ENCODE data around the gene GBF1. TPM values are rescaled to one million over a fixed set of nuclear protein-coding genes. Genes with fewer than 3 reads are reported as not detected.

GBF1 gene
- total and polyA plus RNA-seq, 5 donors, result 17.2 to 43.3 (median 36.4) TPM

DNA sequence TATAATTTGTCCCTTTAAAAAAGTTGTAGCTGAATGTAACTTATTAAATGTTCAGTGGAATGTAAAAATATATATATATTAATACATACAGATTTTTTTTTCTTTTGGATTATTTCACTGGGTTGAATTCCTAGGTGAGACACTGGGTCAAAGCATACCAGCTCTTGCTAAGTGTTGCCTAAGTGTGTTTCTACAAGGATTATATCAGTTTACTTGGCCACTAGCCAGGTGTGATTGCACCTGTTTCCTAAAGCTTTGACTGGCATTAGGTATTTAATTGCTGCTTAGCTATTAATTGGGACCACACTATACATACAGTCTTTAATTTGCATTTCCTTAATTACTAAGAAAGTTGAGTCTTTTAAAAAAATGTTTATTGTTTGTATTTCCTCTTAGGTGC lies 24.7 kb upstream of the GBF1 start:
- Histone ChIP-seq H3K4me1 (ENCODE audit: control insufficient read depth, insufficient read depth, low read length) (no peaks in the 10 kb centered on the region), H3K27ac (ENCODE audit: low read length) (no peak overlapping the region)

GRCh38 chr10:102222797-102223196 lies 22.5 kb upstream of the GBF1 start:
- H3K27me3 ChIP-seq (ENCODE audit: control insufficient read depth, insufficient read depth), result no peaks in the 10 kb centered on the region
- ATAC-seq (no peak), DNase-seq (no peak)
- intact Hi-C loops (cut with DNase I), result loop anchor here in 2 of 4 donors (10.0 kb wide), 2 partner anchors 48 to 68 kb away; partner anchors contain the start of gene NOLC1 (in 1 of the 2)
- no peak overlapping the region for H3K4me3 ChIP-seq (ENCODE audit: low read length)
- peaks cover 4% of the 10 kb centered on the region for H3K4me1 ChIP-seq (ENCODE audit: control insufficient read depth, insufficient read depth, low read length)
- H3K27ac ChIP-seq (ENCODE audit: low read length), result no peak overlapping the region
- no peaks in the 10 kb centered on the region for H3K9me3 ChIP-seq (ENCODE audit: control insufficient read depth, low read length)
- 84% methylated on average over 5 of the region's 5 CpGs for WGBS

More for the DNA sequence above, 24.7 kb upstream of the GBF1 start:
- intact Hi-C loops (cut with DNase I), result loop anchor here in 2 of 4 donors (10.0 kb wide), 2 partner anchors 46 to 66 kb away; partner anchors contain the start of gene NOLC1 (in 1 of the 2)
- Histone ChIP-seq H3K9me3 (ENCODE audit: control insufficient read depth, low read length) (no peaks in the 10 kb centered on the region), H3K27me3 (ENCODE audit: control insufficient read depth, insufficient read depth) (no peaks in the 10 kb centered on the region), H3K4me3 (ENCODE audit: low read length) (no peak overlapping the region)
- no peak for DNase-seq
- no peak for ATAC-seq

DNA sequence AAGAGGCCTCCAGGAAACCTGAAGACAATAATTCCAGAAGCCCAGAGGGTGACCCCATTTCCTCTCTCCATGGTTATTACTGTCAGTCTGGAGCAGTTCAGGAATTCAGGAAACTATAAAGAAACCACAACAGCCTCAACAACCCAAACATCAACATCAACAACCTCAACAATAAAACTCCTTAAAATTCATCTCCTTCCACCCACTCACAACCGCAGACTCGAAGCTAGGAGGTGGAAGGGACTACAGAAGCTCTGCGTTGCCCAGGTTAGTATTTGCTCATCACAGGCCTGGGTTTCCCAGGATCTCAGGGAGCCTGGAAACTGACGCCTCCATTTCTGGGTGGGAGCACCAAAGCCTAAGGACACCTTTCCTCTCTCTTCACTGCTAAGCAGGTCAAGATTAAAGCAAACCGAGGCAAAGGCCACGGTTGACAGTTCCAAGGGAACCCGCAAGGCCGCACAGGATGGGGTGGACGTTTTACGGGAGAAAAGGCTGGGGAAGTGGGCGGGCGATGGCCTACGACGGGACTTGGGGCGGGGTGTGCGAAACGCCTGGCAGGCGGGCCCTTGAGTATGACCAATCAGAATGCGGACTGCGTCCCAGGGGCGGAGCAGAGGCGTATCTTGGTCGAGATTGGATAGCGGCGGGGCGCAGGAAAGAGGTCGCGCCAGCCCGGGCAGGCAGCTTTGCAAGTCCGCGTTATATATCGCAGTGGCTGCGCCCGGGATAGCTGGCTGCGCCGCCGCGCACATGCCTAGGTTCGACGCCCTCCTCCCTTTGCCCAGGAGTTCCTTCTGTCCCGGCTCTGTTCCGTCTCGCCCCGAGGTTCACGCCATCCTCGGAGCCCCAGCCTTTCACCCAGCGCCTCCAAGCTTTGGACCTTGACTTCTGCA lies 19.4 kb upstream of the GBF1 start, which contains the start of gene ELOVL3:
TSS of gene ELOVL3 (plus strand) at position 654 of the 896 bp plus-strand sequence. CDS start 250 bp downstream, outside the sequence.
- 5% methylated on average over 47 of the region's 47 CpGs for WGBS
- Histone ChIP-seq H3K27ac (ENCODE audit: low read length) (peak within 1 kb of the TSS; percentile 89), H3K4me3 (ENCODE audit: low read length) (peak within 1 kb of the TSS; percentile 37), H3K9me3 (ENCODE audit: control insufficient read depth, low read length) (no peaks in the 10 kb centered on the region), H3K4me1 (ENCODE audit: control insufficient read depth, insufficient read depth, low read length) (peaks cover 4% of the 10 kb centered on the region), H3K27me3 (ENCODE audit: control insufficient read depth, insufficient read depth) (no peaks in the 10 kb centered on the region)
- peak; percentile 97 to 98 for ATAC-seq
- intact Hi-C loops (cut with DNase I), result loop anchor here (5.0 to 10.0 kb wide), 4 partner anchors 51 to 171 kb away; partner anchors contain the start of genes NFKB2 (in 1 of the 4) and NOLC1 (in 1 of the 4)
- DNase-seq, result peak; percentile 96 to 98 (median 97)

GRCh38 chr10:102226542-102226870 lies 18.8 kb upstream of the GBF1 start:
- no peaks in the 10 kb centered on the region for H3K9me3 ChIP-seq (ENCODE audit: control insufficient read depth, low read length)
- intact Hi-C loops (cut with DNase I), result loop anchor here (5.0 to 10.0 kb wide), 4 partner anchors 52 to 171 kb away; partner anchors contain the start of genes NFKB2 (in 1 of the 4) and NOLC1 (in 1 of the 4)
- peak overlapping the region; percentile 3 for H3K4me3 ChIP-seq (ENCODE audit: low read length)
- ATAC-seq, result no peak
- no peak overlapping the region for H3K27ac ChIP-seq (ENCODE audit: low read length)
- 56% methylated on average over 8 of the region's 8 CpGs for WGBS
- no peaks in the 10 kb centered on the region for H3K27me3 ChIP-seq (ENCODE audit: control insufficient read depth, insufficient read depth)
- DNase-seq, result no peak
- H3K4me1 ChIP-seq (ENCODE audit: control insufficient read depth, insufficient read depth, low read length), result peaks cover 4% of the 10 kb centered on the region

GRCh38 chr10:102227050-102227449 lies 18.3 kb upstream of the GBF1 start:
- Histone ChIP-seq H3K4me3 (ENCODE audit: low read length) (no peak overlapping the region), H3K9me3 (ENCODE audit: control insufficient read depth, low read length) (no peaks in the 10 kb centered on the region), H3K27me3 (ENCODE audit: control insufficient read depth, insufficient read depth) (no peaks in the 10 kb centered on the region), H3K4me1 (ENCODE audit: control insufficient read depth, insufficient read depth, low read length) (peaks cover 4% of the 10 kb centered on the region), H3K27ac (ENCODE audit: low read length) (no peak overlapping the region)
- WGBS, result 75% methylated on average over 8 of the region's 8 CpGs
- DNase-seq (peak in 1 of 3 donors; percentile 36), ATAC-seq (no peak)
- intact Hi-C loops (cut with DNase I), result loop anchor here (5.0 to 10.0 kb wide), 4 partner anchors 52 to 170 kb away; partner anchors contain the start of genes NFKB2 (in 1 of the 4) and NOLC1 (in 1 of the 4)

- WGBS, result under 1% methylated on average over 24 of the region's 24 CpGs
- ATAC-seq (peak; percentile 54 to 66), DNase-seq (peak; percentile 80 to 92 (median 91))
- Histone ChIP-seq H3K27ac (ENCODE audit: low read length) (no peak overlapping the region), H3K4me3 (ENCODE audit: low read length) (peak overlapping the region; percentile 45), H3K4me1 (ENCODE audit: control insufficient read depth, insufficient read depth, low read length) (peaks cover 4% of the 10 kb centered on the region), H3K9me3 (ENCODE audit: control insufficient read depth, low read length) (no peaks in the 10 kb centered on the region), H3K27me3 (ENCODE audit: control insufficient read depth, insufficient read depth) (no peaks in the 10 kb centered on the region)
- intact Hi-C loops (cut with DNase I), result loop anchor here (2.0 to 10.0 kb wide), 7 partner anchors 55 to 355 kb away; partner anchors contain the start of genes NFKB2 (in 1 of the 4) and NOLC1 (in 1 of the 4)
Observed at GRCh38 chr10:102229810-102230263, 15.5 kb upstream of the GBF1 start.

GRCh38 chr10:102230264-102230860 lies 15.0 kb upstream of the GBF1 start:
- ATAC-seq, result peak; percentile 16 to 44
- Histone ChIP-seq H3K9me3 (ENCODE audit: control insufficient read depth, low read length) (no peaks in the 10 kb centered on the region), H3K27me3 (ENCODE audit: control insufficient read depth, insufficient read depth) (no peaks in the 10 kb centered on the region), H3K27ac (ENCODE audit: low read length) (no peak overlapping the region), H3K4me1 (ENCODE audit: control insufficient read depth, insufficient read depth, low read length) (peaks cover 4% of the 10 kb centered on the region), H3K4me3 (ENCODE audit: low read length) (peak overlapping the region; percentile 45)
- peak; percentile 63 to 82 (median 80) for DNase-seq
- intact Hi-C loops (cut with DNase I), result loop anchor here in 3 of 4 donors (2.0 to 10.0 kb wide), 3 partner anchors 122 to 354 kb away; no protein-coding TSS in a partner anchor
- WGBS, result 2% methylated on average over 50 of the region's 50 CpGs

DNA sequence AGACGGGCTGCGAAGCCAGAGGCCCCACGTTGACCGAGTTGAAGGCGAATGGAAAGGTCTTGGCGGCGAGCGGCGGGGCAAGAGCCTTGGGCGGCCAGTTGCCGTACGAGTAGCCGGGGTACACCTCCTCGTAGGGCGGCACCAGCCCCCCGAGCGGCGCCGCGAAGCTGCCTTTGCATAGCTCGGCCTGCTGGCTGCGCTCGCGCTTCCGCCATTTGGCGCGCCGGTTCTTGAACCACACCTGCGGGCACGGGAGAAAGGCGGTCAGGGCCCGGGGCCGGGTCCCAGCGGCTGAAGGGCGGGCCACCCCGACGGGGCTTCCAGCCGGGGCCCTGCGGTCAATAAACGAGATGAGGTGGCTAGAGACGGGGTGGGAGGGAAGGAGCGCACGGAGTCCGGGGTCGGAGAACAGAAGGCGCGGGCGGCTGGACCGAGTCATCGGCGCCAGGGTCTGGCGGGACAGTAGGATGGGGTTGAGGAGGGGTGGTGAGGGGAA lies 14.4 kb upstream of the GBF1 start:
- Histone ChIP-seq H3K27me3 (ENCODE audit: control insufficient read depth, insufficient read depth) (no peaks in the 10 kb centered on the region), H3K9me3 (ENCODE audit: control insufficient read depth, low read length) (no peaks in the 10 kb centered on the region), H3K4me3 (ENCODE audit: low read length) (peak overlapping the region; percentile 45), H3K27ac (ENCODE audit: low read length) (no peak overlapping the region), H3K4me1 (ENCODE audit: control insufficient read depth, insufficient read depth, low read length) (peaks cover 4% of the 10 kb centered on the region)
- intact Hi-C loops (cut with DNase I), result loop anchor here in 3 of 4 donors (2.0 to 10.0 kb wide), 3 partner anchors 121 to 354 kb away; no protein-coding TSS in a partner anchor
- DNase-seq (peak in 2 of 3 donors; percentile 59 to 69), ATAC-seq (no peak)
- WGBS, result under 1% methylated on average over 52 of the region's 52 CpGs

DNA sequence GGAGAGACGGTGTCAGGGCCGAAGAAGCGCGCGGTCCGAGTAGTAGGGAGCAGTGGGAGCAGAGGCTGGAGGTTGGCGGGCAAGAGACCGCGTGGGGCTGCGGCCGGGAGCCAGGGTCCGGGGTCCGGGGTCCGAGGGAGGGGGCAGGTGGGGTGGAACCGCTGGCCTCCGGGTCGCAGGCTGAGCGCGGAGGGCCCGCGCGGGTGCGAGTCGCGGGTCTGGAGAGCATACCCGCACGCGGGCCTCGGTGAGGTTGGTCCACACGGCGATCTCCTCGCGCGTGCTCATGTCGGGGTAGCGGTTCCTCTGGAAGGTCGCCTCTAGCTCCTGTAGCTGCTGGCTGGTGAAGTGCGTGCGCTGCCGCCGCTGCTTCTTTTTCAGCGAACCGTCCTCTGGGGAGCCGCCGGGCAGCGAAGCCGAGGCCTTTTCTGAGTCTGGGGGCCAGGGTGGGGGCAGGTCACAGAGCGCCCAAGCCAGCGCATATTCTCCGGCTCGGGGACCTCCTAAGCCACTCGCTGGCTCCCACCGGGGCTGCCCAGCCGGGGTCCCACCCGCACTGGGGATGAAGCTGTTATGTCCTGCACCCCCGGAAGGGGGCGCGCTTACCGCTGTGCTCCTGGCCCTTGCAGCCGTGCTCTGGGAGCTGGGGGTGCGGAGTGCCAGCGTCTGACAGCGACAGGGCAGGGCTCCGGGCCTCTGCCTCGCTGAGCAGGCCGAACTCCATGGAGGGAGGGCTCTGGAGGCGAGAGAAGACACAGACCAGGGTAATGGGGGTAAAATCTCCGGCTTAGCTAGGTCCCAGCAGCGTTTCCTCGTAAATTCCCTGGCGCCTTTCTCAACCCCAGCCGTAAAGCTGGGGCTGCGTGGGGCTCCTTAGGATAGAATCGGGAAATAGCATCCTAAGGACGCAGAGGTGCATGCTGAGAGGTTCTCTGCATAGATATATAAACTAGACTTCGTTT lies 13.7 kb upstream of the GBF1 start:
- ATAC-seq (peak; percentile 15 to 23), DNase-seq (peak; percentile 39 to 78 (median 70))
- peak overlapping the region; percentile 45 for H3K4me3 ChIP-seq (ENCODE audit: low read length)
- intact Hi-C loops (cut with DNase I), result loop anchor here in 3 of 4 donors (2.0 to 10.0 kb wide), 3 partner anchors 121 to 353 kb away; no protein-coding TSS in a partner anchor
- H3K4me1 ChIP-seq (ENCODE audit: control insufficient read depth, insufficient read depth, low read length), result no peaks in the 10 kb centered on the region
- H3K27me3 ChIP-seq (ENCODE audit: control insufficient read depth, insufficient read depth), result no peaks in the 10 kb centered on the region
- no peak overlapping the region for H3K27ac ChIP-seq (ENCODE audit: low read length)
- H3K9me3 ChIP-seq (ENCODE audit: control insufficient read depth, low read length), result no peaks in the 10 kb centered on the region
- whole genome bisulfite sequencing, result 16% methylated on average over 76 of the region's 76 CpGs
